Stimulated activated effector memory CD8-positive, alpha-beta T cell treated with anti-CD3 and anti-CD28 coated beads, Interleukin-12 subunit alpha, Interleukin-12 subunit beta, amount 100 ng/mL, for 72 hours (primary cell): ENCODE measurements around the gene PCDHGB2.
"Not testable (repeated sequence)": the region's sequence is repeated elsewhere in the genome, so short reads cannot be mapped to it uniquely, and the experiment has no call there.

Source experiments
- ATAC-seq: fragments of 150-1000 bp; cut with Tn5 transposase; 2 replicates; pipeline ENCODE4 v1.10.0; 2021
- DNase-seq, 2 donors: peaks; one replicate each; pipeline ENCODE4 v3.0.0; 2021 to 2022; ENCODE audit warnings: low spot score in 2 of 2
- H3K27ac Mint-ChIP-seq: one replicate; pipeline ENCODE4 v1.8.0; 2022; ENCODE audit warnings: mild to moderate bottlenecking, mixed read lengths
- H3K36me3 Mint-ChIP-seq: one replicate; pipeline ENCODE4 v1.8.0; 2022; ENCODE audit warnings: mild to moderate bottlenecking, mixed read lengths
- H3K4me1 Mint-ChIP-seq: one replicate; pipeline ENCODE4 v1.8.0; 2022; ENCODE audit warnings: mixed read lengths
- H3K4me3 Mint-ChIP-seq: one replicate; pipeline ENCODE4 v1.8.0; 2022; ENCODE audit warnings: mild to moderate bottlenecking, mixed read lengths
- H3K9me3 Mint-ChIP-seq: one replicate; pipeline ENCODE4 v1.8.0; 2022; ENCODE audit warnings: mixed read lengths

PCDHGB2 gene

GRCh38 chr5:141389153-141390042 lies 29.6 kb downstream of the PCDHGB2 start:
- H3K4me3 Mint-ChIP-seq, result no peak overlapping the region
- H3K36me3 Mint-ChIP-seq, result peaks cover 5% of the 10 kb centered on the region
- DNase-seq (no peak), ATAC-seq (no peak)
- no peak overlapping the region for H3K27ac Mint-ChIP-seq
- no peaks in the 10 kb centered on the region for H3K4me1 Mint-ChIP-seq
- H3K9me3 Mint-ChIP-seq, result peaks cover 16% of the 10 kb centered on the region

- Mint-ChIP-seq H3K36me3 (peaks cover 5% of the 10 kb centered on the region), H3K27ac (no peak within 1 kb of the TSS), H3K9me3 (peaks cover 16% of the 10 kb centered on the region), H3K4me3 (no peak within 1 kb of the TSS), H3K4me1 (no peaks in the 10 kb centered on the region)
- ATAC-seq (no peak), DNase-seq (no peak)
Measured at GRCh38 chr5:141392429-141393198, 32.8 kb downstream of the PCDHGB2 start, which contains the start of gene PCDHGA8. TSS of gene PCDHGA8 (plus strand) at chr5:141392633. CDS start at chr5:141392814, 181 bp downstream.

GRCh38 chr5:141393267-141393666 lies 33.5 kb downstream of the PCDHGB2 start:
- ATAC-seq (no peak), DNase-seq (no peak)
- Mint-ChIP-seq H3K36me3 (peaks cover 5% of the 10 kb centered on the region), H3K4me3 (no peak overlapping the region), H3K27ac (no peak overlapping the region), H3K4me1 (no peaks in the 10 kb centered on the region), H3K9me3 (peaks cover 16% of the 10 kb centered on the region)

GRCh38 chr5:141394401-141395187 lies 34.8 kb downstream of the PCDHGB2 start:
- H3K27ac Mint-ChIP-seq, ATAC-seq, H3K4me1 Mint-ChIP-seq, H3K36me3 Mint-ChIP-seq, H3K4me3 Mint-ChIP-seq, DNase-seq: not testable (repeated sequence)
- H3K9me3 Mint-ChIP-seq, result peaks cover 12% of the 10 kb centered on the region

GRCh38 chr5:141397756-141398551 lies 38.2 kb downstream of the PCDHGB2 start, which contains the start of gene PCDHGB5:
TSS of gene PCDHGB5 (plus strand) at chr5:141397947. CDS start at chr5:141398128, 181 bp downstream.
- peak within 1 kb of the TSS; percentile 36 for H3K4me3 Mint-ChIP-seq

GRCh38 chr5:141398608-141399007 lies 38.8 kb downstream of the PCDHGB2 start:
- no peak for DNase-seq
- Mint-ChIP-seq H3K4me3 (no peak overlapping the region), H3K4me1 (no peaks in the 10 kb centered on the region)

More at GRCh38 chr5:141397756-141398551, 38.2 kb downstream of the PCDHGB2 start, which contains the start of gene PCDHGB5:
- not testable (repeated sequence) for DNase-seq, H3K27ac Mint-ChIP-seq, H3K4me1 Mint-ChIP-seq, H3K36me3 Mint-ChIP-seq, H3K9me3 Mint-ChIP-seq
- ATAC-seq, result peak; percentile 78

GRCh38 chr5:141399555-141400258 lies 39.9 kb downstream of the PCDHGB2 start:
- no peak overlapping the region for H3K4me3 Mint-ChIP-seq
- DNase-seq, result no peak
- peaks cover 6% of the 10 kb centered on the region for H3K9me3 Mint-ChIP-seq
- H3K27ac Mint-ChIP-seq, result no peak overlapping the region
- H3K36me3 Mint-ChIP-seq, result no peaks in the 10 kb centered on the region
- no peaks in the 10 kb centered on the region for H3K4me1 Mint-ChIP-seq
- no peak for ATAC-seq

More at GRCh38 chr5:141398608-141399007, 38.8 kb downstream of the PCDHGB2 start:
- no peak for ATAC-seq
- peaks cover 5% of the 10 kb centered on the region for H3K36me3 Mint-ChIP-seq
- no peak overlapping the region for H3K27ac Mint-ChIP-seq
- H3K9me3 Mint-ChIP-seq, result peaks cover 7% of the 10 kb centered on the region

GRCh38 chr5:141402553-141403243 lies 42.9 kb downstream of the PCDHGB2 start, which contains the start of gene PCDHGA9:
TSS of gene PCDHGA9 (plus strand) at chr5:141402778. CDS start at chr5:141402953, 175 bp downstream.
- H3K4me1 Mint-ChIP-seq, result no peaks in the 10 kb centered on the region
- DNase-seq (no peak), ATAC-seq (no peak)
- peaks cover 12% of the 10 kb centered on the region for H3K9me3 Mint-ChIP-seq
- peak within 1 kb of the TSS; percentile 15 for H3K4me3 Mint-ChIP-seq
- H3K36me3 Mint-ChIP-seq, result no peaks in the 10 kb centered on the region
- no peak within 1 kb of the TSS for H3K27ac Mint-ChIP-seq

- H3K4me3 Mint-ChIP-seq, result no peak overlapping the region
- H3K4me1 Mint-ChIP-seq, result no peaks in the 10 kb centered on the region
- DNase-seq, result no peak
- H3K9me3 Mint-ChIP-seq, result peaks cover 12% of the 10 kb centered on the region
- no peaks in the 10 kb centered on the region for H3K36me3 Mint-ChIP-seq
- ATAC-seq, result no peak
- H3K27ac Mint-ChIP-seq, result no peak overlapping the region
Measured at GRCh38 chr5:141403387-141403786, 43.6 kb downstream of the PCDHGB2 start.

GRCh38 chr5:141407790-141408505 lies 48.2 kb downstream of the PCDHGB2 start, which contains the start of gene PCDHGB6:
TSS of gene PCDHGB6 (plus strand) at chr5:141408021. CDS start at chr5:141408203, 182 bp downstream.
- H3K27ac Mint-ChIP-seq, H3K36me3 Mint-ChIP-seq, H3K4me1 Mint-ChIP-seq, DNase-seq: not testable (repeated sequence)
- H3K4me3 Mint-ChIP-seq, result peak within 1 kb of the TSS; percentile 38
- peaks cover 15% of the 10 kb centered on the region for H3K9me3 Mint-ChIP-seq
- ATAC-seq, result peak; percentile 54

- ATAC-seq, result no peak
- DNase-seq, result no peak
- no peak overlapping the region for H3K27ac Mint-ChIP-seq
- peaks cover 16% of the 10 kb centered on the region for H3K9me3 Mint-ChIP-seq
- H3K4me3 Mint-ChIP-seq, result no peak overlapping the region
- no peaks in the 10 kb centered on the region for H3K36me3 Mint-ChIP-seq
- H3K4me1 Mint-ChIP-seq, result peaks cover 20% of the 10 kb centered on the region
Measured at GRCh38 chr5:141409598-141410306, 50.0 kb downstream of the PCDHGB2 start.

GRCh38 chr5:141411575-141411974 lies 51.8 kb downstream of the PCDHGB2 start:
- Mint-ChIP-seq H3K4me1 (peaks cover 20% of the 10 kb centered on the region), H3K9me3 (peaks cover 13% of the 10 kb centered on the region), H3K4me3 (no peak overlapping the region), H3K36me3 (no peaks in the 10 kb centered on the region), H3K27ac (no peak overlapping the region)
- no peak for ATAC-seq
- no peak for DNase-seq
